ENCODE results near the gene ZMYND8. TPM values are rescaled to one million over a fixed set of nuclear protein-coding genes. Genes with fewer than 3 reads are reported as not detected.

Gene ZMYND8
- total and polyA plus RNA-seq, 10 of the 15 experiments (the other 5 are each of a cell fraction or from before 2014, with no cell fraction given), result 12.9 to 54.8 (median 23.1) TPM

GRCh38 chr20:47273591-47274235 is 82.8 kb downstream of the ZMYND8 start (continued):
- TF ChIP-seq PRDM15 (CRISPR knock-in tag; IDR thresholded peaks at IDR 0.05), result no peak

- peaks cover 28% of the 10 kb centered on the region for H3K4me1 ChIP-seq (ENCODE audit: control insufficient read depth, insufficient read depth, low read length)
- H3K9ac ChIP-seq (ENCODE audit: control insufficient read depth, insufficient read depth, low read length), result no peak overlapping the region
- no peak overlapping the region for H3K4me3 ChIP-seq
- intact Hi-C loops (cut with micrococcal nuclease; ENCODE audit: unreplicated experiment) (loop anchor here (2.0 to 5.0 kb wide), 3 partner anchors 76 to 354 kb away; no protein-coding TSS in a partner anchor), in situ Hi-C loops (cut with MboI) (loop anchor here (10.0 kb wide), 1 partner anchor 112 kb away; no protein-coding TSS in a partner anchor)
- peak; percentile 59 for ATAC-seq
- no peak overlapping the region for H2AFZ ChIP-seq (ENCODE audit: control insufficient read depth, low read depth, low read length)
- SMC1A ChIA-PET (ENCODE audit: uncharacterized antibody, unreplicated experiment), result interaction anchor here (0.6 to 8.0 kb wide), 34 partner anchors 10 to 362 kb away, joined by 3 to 266 read pairs (median 6); partner anchors contain the start of gene ZMYND8
- peak; percentile 85 for FAIRE-seq
- CTCF ChIA-PET, result interaction anchor here (0.6 to 9.7 kb wide), 49 partner anchors 10 to 1628 kb away, joined by 3 to 344 read pairs (median 5); partner anchors contain the start of gene ZMYND8
- 63% methylated on average over 8 of the region's 8 CpGs for WGBS (ENCODE audit: insufficient coverage, insufficient replicate concordance, low lambda C conversion rate, missing lambda C conversion rate)
- no peaks in the 10 kb centered on the region for H4K20me1 ChIP-seq (ENCODE audit: control insufficient read depth, insufficient read depth)
- 0 out of 2 replicates have a peak overlapping the region, but pooled peaks have one; percentile 15 for H3K27ac ChIP-seq (ENCODE audit: control insufficient read depth, insufficient read depth)
- DNase-seq (ENCODE audit: low read depth, low spot score), result peak; percentile 46
- H3K79me2 ChIP-seq (ENCODE audit: control insufficient read depth, insufficient read depth, low read length), result peaks cover 30% of the 10 kb centered on the region
- RAD21 ChIA-PET (ENCODE audit: unreplicated experiment), result interaction anchor here (0.8 to 6.6 kb wide), 22 partner anchors 11 to 348 kb away, joined by 3 to 247 read pairs (median 5); partner anchors contain the start of gene ZMYND8
- H3K4me2 ChIP-seq (ENCODE audit: control insufficient read depth, insufficient read depth), result no peak overlapping the region
- H3K36me3 ChIP-seq (ENCODE audit: control insufficient read depth in 2 of 2, insufficient read depth in 2 of 2, low read length in 1 of 2), result peaks cover 17 to 20% of the 10 kb centered on the region in 2 experiments
- H3K27me3 ChIP-seq (replicated peaks in 1 of 2; ENCODE audit: control insufficient read depth in 2 of 2, insufficient read depth in 2 of 2, low read length in 1 of 2), result no peaks in the 10 kb centered on the region
- POLR2A ChIA-PET, result interaction anchor here (1.2 to 4.3 kb wide), 9 partner anchors 10 to 234 kb away, joined by 3 to 30 read pairs (median 6); partner anchors contain the start of gene ZMYND8
- H3K9me3 ChIP-seq (replicated peaks; ENCODE audit: control insufficient read depth, insufficient read depth, low read length), result no peaks in the 10 kb centered on the region
- no TSS peak for BruUV-seq (replicated peaks)
- TF ChIP-seq NRF1 (conservative IDR thresholded peaks at IDR 0.05; ENCODE audit: low read depth, low read length) (no peak), SIX5 (IDR thresholded peaks at IDR 0.05; ENCODE audit: low read depth, low read length, severe bottlenecking) (no peak), MLLT1 (IDR thresholded peaks at IDR 0.05) (no peak), MYB (IDR thresholded peaks at IDR 0.05; ENCODE audit: borderline replicate concordance, low read depth, low read length) (no peak)
- TF ChIP-seq, protein P1, sequence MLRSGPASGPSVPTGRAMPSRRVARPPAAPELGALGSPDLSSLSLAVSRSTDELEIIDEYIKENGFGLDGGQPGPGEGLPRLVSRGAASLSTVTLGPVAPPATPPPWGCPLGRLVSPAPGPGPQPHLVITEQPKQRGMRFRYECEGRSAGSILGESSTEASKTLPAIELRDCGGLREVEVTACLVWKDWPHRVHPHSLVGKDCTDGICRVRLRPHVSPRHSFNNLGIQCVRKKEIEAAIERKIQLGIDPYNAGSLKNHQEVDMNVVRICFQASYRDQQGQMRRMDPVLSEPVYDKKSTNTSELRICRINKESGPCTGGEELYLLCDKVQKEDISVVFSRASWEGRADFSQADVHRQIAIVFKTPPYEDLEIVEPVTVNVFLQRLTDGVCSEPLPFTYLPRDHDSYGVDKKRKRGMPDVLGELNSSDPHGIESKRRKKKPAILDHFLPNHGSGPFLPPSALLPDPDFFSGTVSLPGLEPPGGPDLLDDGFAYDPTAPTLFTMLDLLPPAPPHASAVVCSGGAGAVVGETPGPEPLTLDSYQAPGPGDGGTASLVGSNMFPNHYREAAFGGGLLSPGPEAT (IDR thresholded peaks at IDR 0.05; ENCODE audit: low read depth), result no peak
- TF ChIP-seq, protein P2, sequence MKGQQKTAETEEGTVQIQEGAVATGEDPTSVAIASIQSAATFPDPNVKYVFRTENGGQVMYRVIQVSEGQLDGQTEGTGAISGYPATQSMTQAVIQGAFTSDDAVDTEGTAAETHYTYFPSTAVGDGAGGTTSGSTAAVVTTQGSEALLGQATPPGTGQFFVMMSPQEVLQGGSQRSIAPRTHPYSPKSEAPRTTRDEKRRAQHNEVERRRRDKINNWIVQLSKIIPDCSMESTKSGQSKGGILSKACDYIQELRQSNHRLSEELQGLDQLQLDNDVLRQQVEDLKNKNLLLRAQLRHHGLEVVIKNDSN (IDR thresholded peaks at IDR 0.05; ENCODE audit: borderline replicate concordance, extremely low read length, insufficient read depth, low read depth, low read length), result no peak
- TF ChIP-seq, protein P3, sequence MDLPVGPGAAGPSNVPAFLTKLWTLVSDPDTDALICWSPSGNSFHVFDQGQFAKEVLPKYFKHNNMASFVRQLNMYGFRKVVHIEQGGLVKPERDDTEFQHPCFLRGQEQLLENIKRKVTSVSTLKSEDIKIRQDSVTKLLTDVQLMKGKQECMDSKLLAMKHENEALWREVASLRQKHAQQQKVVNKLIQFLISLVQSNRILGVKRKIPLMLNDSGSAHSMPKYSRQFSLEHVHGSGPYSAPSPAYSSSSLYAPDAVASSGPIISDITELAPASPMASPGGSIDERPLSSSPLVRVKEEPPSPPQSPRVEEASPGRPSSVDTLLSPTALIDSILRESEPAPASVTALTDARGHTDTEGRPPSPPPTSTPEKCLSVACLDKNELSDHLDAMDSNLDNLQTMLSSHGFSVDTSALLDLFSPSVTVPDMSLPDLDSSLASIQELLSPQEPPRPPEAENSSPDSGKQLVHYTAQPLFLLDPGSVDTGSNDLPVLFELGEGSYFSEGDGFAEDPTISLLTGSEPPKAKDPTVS (IDR thresholded peaks at IDR 0.05; ENCODE audit: low read depth, low read length), result no peak
These were observed 83.5 kb downstream of the ZMYND8 start for GRCh38 chr20:47272893-47273590.

Measured in GM12878 (cell line).